Ovary (tissue), 9 donors: ENCODE measurements around the gene ZNF202. TPM values are rescaled to one million over a fixed set of nuclear protein-coding genes. Genes with fewer than 3 reads are reported as not detected.
A peak's percentile ranks its signal among the peaks of the same experiment; 100 is the strongest.
"Not testable (repeated sequence)": the region's sequence is repeated elsewhere in the genome, so short reads cannot be mapped to it uniquely, and the experiment has no call there.

ENCODE experiments used
- DNase-seq, 5 donors: peaks; one replicate each; pipeline ENCODE4 v3.0.0-alpha.2; 2019 to 2020
- H3K27ac ChIP-seq, 2 donors: fragments of 200-600 bp; one replicate each; pipeline versions ENCODE4 v1.5.1 to v1.8.0; 2019 to 2022
- H3K27me3 ChIP-seq: fragments of 200-600 bp; one replicate; pipeline ENCODE4 v1.8.0; 2022
- H3K36me3 ChIP-seq: fragments of 200-600 bp; sonication (generic); one replicate; pipeline ENCODE4 v1.5.1; 2019
- H3K4me1 ChIP-seq: one replicate; pipeline ENCODE4 v1.8.1; 2013; ENCODE audit warnings: mild to moderate bottlenecking, moderate library complexity; ENCODE audit not compliant: insufficient read depth
- H3K4me3 ChIP-seq: fragments of 200-600 bp; sonication (generic); one replicate; pipeline ENCODE4 v1.5.1; 2017
- H3K9me3 ChIP-seq, 2 donors: fragments of 200-600 bp in 1 of 2; sonication (generic) in 1 of 2; one replicate each; pipeline versions ENCODE4 v1.5.1 to v1.8.1; 2013 to 2019; ENCODE audit warnings: mild to moderate bottlenecking in 1 of 2, moderate library complexity in 1 of 2
- EP300 ChIP-seq: sonication (generic); formaldehyde crosslinking; IDR thresholded peaks from one replicate; pipeline ENCODE4 v1.6.1; 2017; ENCODE audit warnings: antibody characterized with exemption
- POLR2A ChIP-seq: fragments of 450-650 bp; IDR thresholded peaks from one replicate; pipeline ENCODE4 v1.6.1; 2017; ENCODE audit warnings: antibody characterized with exemption, mild to moderate bottlenecking, moderate library complexity
- WGBS, 3 donors: extraction: QIAGEN DNeasy Blood & Tissue Kit in 1 of 3; methylation state at CpG; one replicate each; pipeline versions ENCODE4 v1.1.5 to v1.1.7; 2013 to 2017; 5-methylcytosine and 5-hydroxymethylcytosine counted together
- intact Hi-C, 4 donors: fragments of 100-400 bp; cut with DNase I; formaldehyde crosslinking; loops; one replicate each; pipeline versions ENCODE4 v1.11.0 to v1.15.1; 2022 to 2023
- polyA plus RNA-seq, 2 donors: library from polyadenylated mRNA; stranded (reverse); fragments of 200-250 nt in 1 of 2; fragments of 350-450 nt in 1 of 2; fragmentation: Illumina TruSeq in 1 of 2; extraction: RNeasy Lipid Tissue Mini Kit (QIAGEN cat#74804) in 1 of 2; gene quantifications; one replicate each; pipeline ENCODE4 v1.2.3, GENCODE V29; 2013 to 2014
- total RNA-seq, 7 donors: library from RNA; depleted of rRNA in 2 of 7; stranded (reverse); fragments of >200 nt in 2 of 7; fragmentation: NEBNext Ultra II Directional in 3 of 7; extraction: Animal tissue kit (Norgen Biotek cat#: 25700) in 3 of 7; gene quantifications; one replicate each; pipeline versions ENCODE4 v1.1.0 to v1.2.4, GENCODE V29; 2016 to 2023
- TF ChIP-seq, protein P1 (sequence below), 3 donors: fragments of 450-650 bp in 2 of 3; fragments of 200-600 bp in 1 of 3; IDR thresholded peaks; one replicate each; pipeline versions ENCODE4 v1.5.1 to v1.8.0; 2016 to 2022; ENCODE audit warnings: antibody characterized with exemption in 3 of 3, mild to moderate bottlenecking in 1 of 3
- donor health status: DM: no; HTN: no; CAD: no; lungs with moderate emphysema.
- donor health status: DM: no; HTN: no; CAD: no.
- donor health status: Bipolar disorder and iron deficiency.
- donor health status: DM: yes; HTN: yes; CAD: no.
- donor health status: DM: no; HTN: no; CAD: no.
- donor health status: DM: yes; HTN: yes; CAD: no.

ZNF202 gene
- total and polyA plus RNA-seq, 9 donors: 4.7 to 20.8 (median 12.5) TPM

DNA sequence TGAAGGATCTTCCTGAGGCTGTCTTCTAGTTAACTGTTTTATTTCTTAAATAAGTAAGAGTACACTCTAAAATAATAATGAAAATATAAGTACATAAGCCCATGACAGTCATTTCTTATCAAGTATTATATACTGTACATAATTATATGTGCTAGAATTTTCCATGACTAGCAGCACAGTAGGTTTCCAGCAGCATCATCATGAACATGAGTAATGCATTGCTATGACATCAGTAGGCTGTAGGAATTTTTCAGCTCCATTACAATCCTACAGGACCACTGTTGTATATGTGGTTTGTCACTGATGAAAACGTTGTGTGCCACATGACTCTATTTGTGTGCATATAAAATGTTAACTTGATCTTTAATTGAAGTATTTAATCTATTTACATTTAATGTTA, 22.0 kb downstream of the ZNF202 start:
- no peak for DNase-seq
- no peak for TF ChIP-seq POLR2A
- no peak for TF ChIP-seq EP300
- TF ChIP-seq, protein P1, sequence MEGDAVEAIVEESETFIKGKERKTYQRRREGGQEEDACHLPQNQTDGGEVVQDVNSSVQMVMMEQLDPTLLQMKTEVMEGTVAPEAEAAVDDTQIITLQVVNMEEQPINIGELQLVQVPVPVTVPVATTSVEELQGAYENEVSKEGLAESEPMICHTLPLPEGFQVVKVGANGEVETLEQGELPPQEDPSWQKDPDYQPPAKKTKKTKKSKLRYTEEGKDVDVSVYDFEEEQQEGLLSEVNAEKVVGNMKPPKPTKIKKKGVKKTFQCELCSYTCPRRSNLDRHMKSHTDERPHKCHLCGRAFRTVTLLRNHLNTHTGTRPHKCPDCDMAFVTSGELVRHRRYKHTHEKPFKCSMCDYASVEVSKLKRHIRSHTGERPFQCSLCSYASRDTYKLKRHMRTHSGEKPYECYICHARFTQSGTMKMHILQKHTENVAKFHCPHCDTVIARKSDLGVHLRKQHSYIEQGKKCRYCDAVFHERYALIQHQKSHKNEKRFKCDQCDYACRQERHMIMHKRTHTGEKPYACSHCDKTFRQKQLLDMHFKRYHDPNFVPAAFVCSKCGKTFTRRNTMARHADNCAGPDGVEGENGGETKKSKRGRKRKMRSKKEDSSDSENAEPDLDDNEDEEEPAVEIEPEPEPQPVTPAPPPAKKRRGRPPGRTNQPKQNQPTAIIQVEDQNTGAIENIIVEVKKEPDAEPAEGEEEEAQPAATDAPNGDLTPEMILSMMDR (IDR thresholded peaks at IDR 0.05): no peak
- Histone ChIP-seq H3K27me3 (no peaks in the 10 kb centered on the region), H3K36me3 (no peaks in the 10 kb centered on the region), H3K27ac (no peak overlapping the region), H3K9me3 (no peaks in the 10 kb centered on the region), H3K4me3 (no peak overlapping the region), H3K4me1 (no peaks in the 10 kb centered on the region)
- WGBS, 3 donors: 76 to 85% (median 80%) methylated on average over 1 of the region's 1 CpG
- intact Hi-C loops: no loop called here

DNA sequence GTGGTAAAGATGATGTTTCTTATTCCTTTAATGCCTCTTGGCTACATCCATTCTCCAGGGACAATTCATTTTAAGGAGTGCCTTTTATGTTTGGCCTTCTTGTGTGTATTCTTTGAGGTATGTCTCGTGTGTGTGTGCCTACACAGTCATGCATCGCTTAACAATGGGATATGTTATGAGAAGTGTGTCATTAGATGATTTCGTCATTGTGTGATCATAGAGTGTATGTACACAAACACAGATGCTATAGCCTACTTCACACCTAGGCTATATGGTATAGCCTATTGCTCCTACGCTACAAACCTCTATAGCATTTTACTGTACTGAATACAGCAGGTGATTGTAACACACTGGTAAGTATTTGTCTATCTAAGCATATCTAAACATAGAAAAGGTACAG, 23.0 kb downstream of the ZNF202 start:
- intact Hi-C loops: no loop called here
- H3K9me3 ChIP-seq: no peaks in the 10 kb centered on the region

DNA sequence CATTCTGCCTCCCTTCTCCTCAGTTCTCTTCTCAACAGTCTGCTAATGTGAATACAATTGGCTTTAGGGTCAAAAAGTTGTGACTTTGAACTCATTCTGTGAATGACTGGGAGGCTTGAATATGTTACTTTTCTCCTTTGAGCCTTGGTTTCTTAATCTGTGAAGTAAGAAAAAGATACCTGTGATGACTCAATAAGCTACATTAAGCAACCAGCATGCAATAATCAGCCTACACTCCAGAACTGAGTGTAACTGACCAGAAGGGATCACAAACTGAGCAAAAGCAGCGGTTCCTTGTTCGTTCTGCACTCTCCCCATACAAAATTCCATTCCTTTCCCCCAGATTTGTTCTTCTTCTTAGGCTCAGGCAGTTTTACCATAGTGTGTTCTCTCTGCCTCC, 23.4 kb downstream of the ZNF202 start:
- no peak for DNase-seq
- Histone ChIP-seq H3K4me3 (no peak overlapping the region), H3K27ac (no peak overlapping the region), H3K4me1 (no peaks in the 10 kb centered on the region), H3K27me3 (no peaks in the 10 kb centered on the region), H3K9me3 (no peaks in the 10 kb centered on the region), H3K36me3 (no peaks in the 10 kb centered on the region)
- TF ChIP-seq, protein P1 (IDR thresholded peaks at IDR 0.05): no peak
- TF ChIP-seq EP300: no peak
- no peak for TF ChIP-seq POLR2A
- intact Hi-C loops: no loop called here
- 84 to 92% (median 90%) methylated on average over 2 of the region's 2 CpGs for WGBS, 3 donors

More for the DNA sequence above, 23.0 kb downstream of the ZNF202 start:
- Histone ChIP-seq H3K36me3 (no peaks in the 10 kb centered on the region), H3K27ac (no peak overlapping the region), H3K27me3 (no peaks in the 10 kb centered on the region), H3K4me1 (no peaks in the 10 kb centered on the region), H3K4me3 (no peak overlapping the region)
- TF ChIP-seq EP300 (no peak), POLR2A (no peak)
- TF ChIP-seq, protein P1 (IDR thresholded peaks at IDR 0.05): no peak
- DNase-seq: no peak
- 92 to 93% (median 92%) methylated on average over 4 of the region's 4 CpGs for WGBS, 3 donors

DNA sequence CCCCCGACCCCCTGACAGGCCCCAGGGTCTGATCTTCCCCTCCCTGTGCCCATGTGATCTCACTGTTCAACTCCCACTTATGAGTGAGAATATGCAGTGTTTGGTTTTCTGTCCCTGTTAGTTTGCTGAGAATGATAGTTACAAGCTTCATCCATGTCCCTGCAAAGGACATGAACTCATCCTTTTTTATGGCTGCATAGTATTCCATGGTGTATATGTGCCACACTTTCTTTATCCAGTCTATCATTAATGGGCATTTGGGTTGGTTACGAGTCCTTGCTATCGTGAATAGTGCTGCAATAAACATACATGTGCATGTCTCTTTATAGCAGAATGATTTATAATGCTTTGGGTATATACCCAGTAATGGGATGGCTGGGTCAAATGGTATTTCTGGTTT, 28.8 kb downstream of the ZNF202 start:
- intact Hi-C loops, H3K4me3 ChIP-seq, H3K27ac ChIP-seq, H3K4me1 ChIP-seq, H3K9me3 ChIP-seq, H3K36me3 ChIP-seq, H3K27me3 ChIP-seq, DNase-seq: not testable (repeated sequence)
- WGBS, 3 donors: 78 to 83% (median 80%) methylated on average over 3 of the region's 3 CpGs

DNA sequence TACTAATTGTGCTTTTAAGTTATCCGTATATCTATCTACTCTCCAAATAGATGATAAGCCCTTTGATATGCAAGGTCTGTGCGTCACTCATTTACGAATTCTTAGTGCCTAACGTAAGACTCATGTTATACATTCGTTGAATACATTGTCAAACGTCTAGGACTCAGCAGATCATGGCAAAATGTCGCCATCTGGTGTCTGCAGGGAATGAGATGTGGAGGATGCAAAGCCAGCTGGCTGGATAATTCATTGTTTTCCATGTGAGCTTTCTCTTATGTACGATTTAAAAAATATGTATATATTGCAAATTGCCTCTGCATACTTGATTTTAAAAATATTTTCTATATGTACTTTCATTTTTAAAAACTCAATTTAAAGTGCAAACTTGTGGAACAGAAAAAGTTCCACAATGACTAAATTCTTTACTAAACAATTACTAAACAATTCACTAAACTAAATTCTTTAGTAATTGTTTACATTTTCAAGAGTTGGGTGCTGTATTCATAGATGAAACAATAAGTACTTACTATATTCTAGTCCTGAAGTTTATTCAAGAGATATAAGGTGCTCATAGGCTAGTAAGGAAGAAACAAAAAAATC, 33.8 kb downstream of the ZNF202 start:
- peak; percentile 20 to 42 (median 32) for DNase-seq

More for the DNA sequence above, 33.8 kb downstream of the ZNF202 start:
- 2 to 3% (median 2%) methylated on average over 8 of the region's 8 CpGs for WGBS, 3 donors
- Histone ChIP-seq H3K27ac (no peak overlapping the region), H3K27me3 (no peaks in the 10 kb centered on the region), H3K4me1 (peaks cover 2% of the 10 kb centered on the region), H3K36me3 (no peaks in the 10 kb centered on the region), H3K4me3 (no peak overlapping the region), H3K9me3 (no peaks in the 10 kb centered on the region)
- TF ChIP-seq POLR2A: no peak
- no peak for TF ChIP-seq EP300
- TF ChIP-seq, protein P1 (IDR thresholded peaks at IDR 0.05): peak; percentile 29 to 59 (median 44)
- intact Hi-C loops: loop anchor here (2.0 to 10.0 kb wide), 5 partner anchors 123 to 195 kb away; no protein-coding TSS in a partner anchor
